Neural cell (in vitro differentiated cells): ENCODE results near the gene PAK3. TPM values are rescaled to one million over a fixed set of nuclear protein-coding genes. Genes with fewer than 3 reads are reported as not detected.

Experiments
- H2AFZ ChIP-seq: fragments of 200-600, 300-800 bp; sonication (generic), shearing (Covaris generic); 2 replicates; pipeline ENCODE4 v1.6.0; 2014; ENCODE audit warnings: low read depth, mild to moderate bottlenecking, antibody characterized with exemption, low read length, moderate library complexity
- H3F3A ChIP-seq: fragments of 200-600 bp; shearing (Covaris generic); 2 replicates; pipeline ENCODE4 v1.6.1; 2016; ENCODE audit warnings: mild to moderate bottlenecking, moderate library complexity, mixed read lengths, antibody characterized with exemption, low read length; ENCODE audit not compliant: insufficient read depth, poor library complexity, severe bottlenecking
- H3K27ac ChIP-seq: fragments of 200-600, 300-800 bp; sonication (generic), shearing (Covaris generic); 2 replicates; pipeline ENCODE4 v1.5.1; 2014; ENCODE audit warnings: mild to moderate bottlenecking, low read length, moderate library complexity
- H3K27me3 ChIP-seq: fragments of 300-800, 200-600 bp; sonication (generic), shearing (Covaris generic); 2 replicates; pipeline ENCODE4 v1.6.0; 2014; ENCODE audit warnings: mild to moderate bottlenecking, low read depth, low read length, moderate library complexity; ENCODE audit not compliant: insufficient read depth
- H3K36me3 ChIP-seq: fragments of 300-800, 200-600 bp; sonication (generic), shearing (Covaris generic); 2 replicates; pipeline ENCODE4 v1.5.1; 2014; ENCODE audit warnings: mild to moderate bottlenecking, antibody characterized with exemption, low read length, moderate library complexity; ENCODE audit not compliant: insufficient read depth
- H3K4me2 ChIP-seq: fragments of 300-800, 200-600 bp; sonication (generic), shearing (Covaris generic); 2 replicates; pipeline ENCODE4 v1.6.0; 2014; ENCODE audit warnings: mild to moderate bottlenecking, low read length
- H3K4me3 ChIP-seq: fragments of 300-800, 200-600 bp; sonication (generic), shearing (Covaris generic); 2 replicates; pipeline ENCODE4 v1.5.1; 2014; ENCODE audit warnings: mild to moderate bottlenecking, low read length, moderate library complexity
- H3K79me2 ChIP-seq: fragments of 200-600 bp; shearing (Covaris generic); replicated peaks from 2 replicates; pipeline ENCODE4 v1.6.0; 2014; ENCODE audit warnings: mild to moderate bottlenecking, low read length, moderate library complexity; ENCODE audit not compliant: insufficient read depth
- H3K9ac ChIP-seq: fragments of 300-800, 200-600 bp; sonication (generic), shearing (Covaris generic); 2 replicates; pipeline ENCODE4 v1.6.1; 2016; ENCODE audit warnings: mild to moderate bottlenecking, low read length, mixed read lengths
- H3K9me2 ChIP-seq: fragments of 200-600 bp; shearing (Covaris generic); 2 replicates; pipeline ENCODE4 v1.6.1; 2016; ENCODE audit warnings: mild to moderate bottlenecking, low read length, mixed read lengths; ENCODE audit not compliant: insufficient read depth
- H3K9me3 ChIP-seq: fragments of 200-600, 300-800 bp; sonication (generic), shearing (Covaris generic); 2 replicates; pipeline ENCODE4 v1.6.1; 2016; ENCODE audit warnings: mild to moderate bottlenecking, mixed run types, low read length, moderate library complexity, mixed read lengths
- H4K20me1 ChIP-seq: fragments of 200-600 bp; shearing (Covaris generic); 2 replicates; pipeline ENCODE4 v1.6.1; 2016; ENCODE audit warnings: mild to moderate bottlenecking, mixed run types; ENCODE audit not compliant: insufficient read depth
- CTCF ChIP-seq: fragments of 450-650 bp; IDR thresholded peaks from 2 replicates; pipeline ENCODE4 v1.5.1; 2014; ENCODE audit warnings: antibody characterized with exemption, mild to moderate bottlenecking, moderate library complexity; ENCODE audit not compliant: poor library complexity, severe bottlenecking
- EP300 ChIP-seq: fragments of 450-650 bp; conservative IDR thresholded peaks from 2 replicates; pipeline ENCODE4 v1.6.1; 2014; ENCODE audit warnings: antibody characterized with exemption, mild to moderate bottlenecking, moderate library complexity; ENCODE audit not compliant: poor library complexity, severe bottlenecking
- EZH2 ChIP-seq: fragments of 200-600, 300-800 bp; shearing (Covaris generic), sonication (generic); IDR thresholded peaks from 2 replicates; pipeline ENCODE4 v1.6.1; 2014; ENCODE audit warnings: antibody characterized with exemption, low read length, borderline replicate concordance, mild to moderate bottlenecking; ENCODE audit not compliant: insufficient read depth, poor library complexity, severe bottlenecking
- MXI1 ChIP-seq: fragments of 450-650 bp; conservative IDR thresholded peaks from 2 replicates; pipeline ENCODE4 v1.6.1; 2014; ENCODE audit warnings: antibody characterized with exemption, mild to moderate bottlenecking; ENCODE audit not compliant: poor library complexity, severe bottlenecking
- POLR2AphosphoS5 ChIP-seq: IDR thresholded peaks from 2 replicates; pipeline ENCODE4 v1.6.1; 2012
- RAD21 ChIP-seq: fragments of 450-650 bp; conservative IDR thresholded peaks from 2 replicates; pipeline ENCODE4 v1.6.1; 2014; ENCODE audit warnings: antibody characterized with exemption, mild to moderate bottlenecking, moderate library complexity
- REST ChIP-seq: IDR thresholded peaks from 2 replicates; pipeline ENCODE4 v1.6.1; 2012; ENCODE audit warnings: borderline replicate concordance
- SMC3 ChIP-seq: fragments of 450-650 bp; conservative IDR thresholded peaks from 2 replicates; pipeline ENCODE4 v1.6.1; 2014; ENCODE audit warnings: antibody characterized with exemption, mild to moderate bottlenecking, moderate library complexity; ENCODE audit not compliant: poor library complexity
- TAF1 ChIP-seq: IDR thresholded peaks from 2 replicates; pipeline ENCODE4 v1.6.1; 2012; ENCODE audit warnings: low read depth
- polyA minus RNA-seq: library from RNA; depleted of rRNA, polyadenylated mRNA; stranded (reverse); fragments of >200 nt; gene quantifications from 2 replicates; pipeline ENCODE4 v1.2.3, GENCODE V29; 2014
- polyA plus RNA-seq: library from polyadenylated mRNA; depleted of rRNA; stranded (reverse); fragments of >200 nt; gene quantifications from 2 replicates; pipeline ENCODE4 v1.2.3, GENCODE V29; 2014

The PAK3 gene
- polyA plus RNA-seq (91.2 and 92.4 TPM in 2 replicates), polyA minus RNA-seq (230 and 262 TPM in 2 replicates)

- Histone ChIP-seq H3K9ac (peak within 1 kb of the TSS; percentile 90), H3K36me3 (no peaks in the 10 kb centered on the region), H2AFZ (no peak within 1 kb of the TSS), H3K4me3 (peak within 1 kb of the TSS; percentile 74), H3K9me3 (no peaks in the 10 kb centered on the region), H3K79me2 (peaks cover 28% of the 10 kb centered on the region), H3K27ac (peak within 1 kb of the TSS; percentile 84), H3K27me3 (no peaks in the 10 kb centered on the region), H3F3A (no peaks in the 10 kb centered on the region), H3K4me2 (peak within 1 kb of the TSS; percentile 39), H3K9me2 (no peaks in the 10 kb centered on the region), H4K20me1 (no peaks in the 10 kb centered on the region)
- TF ChIP-seq REST = peak; percentile 39
- no peak for TF ChIP-seq EZH2
- TF ChIP-seq EP300 = no peak
- TF ChIP-seq POLR2AphosphoS5 = peak; percentile 93
- peak; percentile 34 for TF ChIP-seq RAD21
- no peak for TF ChIP-seq TAF1
- TF ChIP-seq CTCF = no peak
- no peak for TF ChIP-seq SMC3
- peak; percentile 21 for TF ChIP-seq MXI1
These were observed at the start of gene PAK3 for GRCh38 chrX:111095974-111096895. Gene PAK3 (plus strand): TSS chrX:111096191. CDS start chrX:111123104, 26,913 bp downstream.

GRCh38 chrX:111047575-111047974, 48.4 kb upstream of the PAK3 start:
- no peak overlapping the region for H2AFZ ChIP-seq
- H3K27ac ChIP-seq = no peak overlapping the region
- no peaks in the 10 kb centered on the region for H3K9me3 ChIP-seq
- no peaks in the 10 kb centered on the region for H3K36me3 ChIP-seq
- H3K79me2 ChIP-seq = no peaks in the 10 kb centered on the region
- no peak overlapping the region for H3K4me3 ChIP-seq
- no peak overlapping the region for H3K9ac ChIP-seq
- TF ChIP-seq EP300 = no peak
- no peak for TF ChIP-seq RAD21
- TF ChIP-seq EZH2 = no peak
- TF ChIP-seq POLR2AphosphoS5 = no peak
- no peak for TF ChIP-seq CTCF
- TF ChIP-seq SMC3 = no peak
- no peak for TF ChIP-seq REST
- no peak for TF ChIP-seq MXI1
- no peak for TF ChIP-seq TAF1
- no peaks in the 10 kb centered on the region for H4K20me1 ChIP-seq
- no peak overlapping the region for H3K4me2 ChIP-seq
- no peaks in the 10 kb centered on the region for H3K9me2 ChIP-seq
- no peaks in the 10 kb centered on the region for H3F3A ChIP-seq
- H3K27me3 ChIP-seq = no peaks in the 10 kb centered on the region
